GM12891 (cell line): ENCODE measurements around the gene CMTM6.

Source experiments
- POLR2A ChIP-seq: IDR thresholded peaks from 2 replicates; pipeline ENCODE4 v1.6.1; 2011; ENCODE audit warnings: low read depth, low read length, control low read depth
- POLR2AphosphoS5 ChIP-seq: IDR thresholded peaks from 2 replicates; pipeline ENCODE4 v1.6.1; 2011; ENCODE audit warnings: low read depth, low read length, control low read depth
- TAF1 ChIP-seq: IDR thresholded peaks from 2 replicates; pipeline ENCODE4 v1.6.1; 2011; ENCODE audit warnings: low read depth, low read length, control low read depth

DNA sequence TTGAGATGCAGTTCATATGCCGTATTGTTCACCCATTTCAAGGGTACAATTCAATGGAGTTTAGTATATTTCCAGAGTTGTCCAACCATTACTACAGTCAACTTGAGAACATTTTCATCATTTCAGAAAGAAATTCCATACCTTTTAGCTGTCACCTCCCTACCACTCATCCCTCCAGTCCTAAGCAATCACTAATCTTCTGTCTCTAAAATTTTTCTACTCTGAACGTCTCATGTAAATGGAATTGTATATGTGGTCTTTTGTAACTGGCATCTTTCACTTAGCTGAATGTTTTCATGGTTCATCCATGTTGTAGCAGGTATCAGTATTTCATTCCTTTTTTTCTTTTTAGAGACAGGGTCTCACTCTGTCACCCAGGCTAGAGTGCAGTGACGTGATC lies 59.9 kb downstream of the CMTM6 start:
- TF ChIP-seq POLR2AphosphoS5 (no peak), POLR2A (no peak), TAF1 (no peak)
